Activated CD4-positive, CD25-positive, alpha-beta regulatory T cell treated with anti-CD3 and anti-CD28 coated beads, Interleukin-2, amount 50 U/mL, for 16 hours (primary cell): ENCODE data around the gene NTHL1.
"Not testable (repeated sequence)": the region's sequence is repeated elsewhere in the genome, so short reads cannot be mapped to it uniquely, and the experiment has no call there.

Experiments
- DNase-seq: peaks from one replicate; pipeline ENCODE4 v3.0.0-alpha.2; 2020; ENCODE audit warnings: low read depth, low spot score

Gene NTHL1

GRCh38 chr16:2028620-2029220 is 18.9 kb downstream of the NTHL1 start:
- no peak for DNase-seq

- no peak for DNase-seq
Observed at GRCh38 chr16:2028146-2028545, 19.5 kb downstream of the NTHL1 start.

GRCh38 chr16:2027024-2028010 is 20.3 kb downstream of the NTHL1 start:
- no peak for DNase-seq

- no peak for DNase-seq
Observed at GRCh38 chr16:2026461-2027023, 21.1 kb downstream of the NTHL1 start, which contains the start of gene NHERF2. NHERF2 (plus strand) TSS chr16:2026902; CDS start chr16:2027006, 104 bp downstream.

- DNase-seq: no peak
Observed at GRCh38 chr16:2025878-2026460, 21.7 kb downstream of the NTHL1 start.

- DNase-seq: no peak
Observed at GRCh38 chr16:2025251-2025650, 22.4 kb downstream of the NTHL1 start.

- no peak for DNase-seq
Observed at GRCh38 chr16:2024032-2024420, 23.6 kb downstream of the NTHL1 start.

GRCh38 chr16:2023092-2024031 is 24.3 kb downstream of the NTHL1 start:
- peak; percentile 93 for DNase-seq

GRCh38 chr16:2022723-2023091 is 24.9 kb downstream of the NTHL1 start:
- no peak for DNase-seq

- DNase-seq: no peak
Observed at GRCh38 chr16:2019921-2020831, 27.5 kb downstream of the NTHL1 start.

- no peak for DNase-seq
Observed at GRCh38 chr16:2019518-2019920, 28.1 kb downstream of the NTHL1 start, which contains the start of gene NPW. NPW (plus strand) TSS chr16:2019785.

- no peak for DNase-seq
Observed at GRCh38 chr16:2016407-2016922, 31.2 kb downstream of the NTHL1 start.

GRCh38 chr16:2015947-2016208 is 31.8 kb downstream of the NTHL1 start:
- no peak for DNase-seq

- no peak for DNase-seq
Observed at GRCh38 chr16:2015117-2015946, 32.3 kb downstream of the NTHL1 start.

- no peak for DNase-seq
Observed at GRCh38 chr16:2013527-2013926, 34.1 kb downstream of the NTHL1 start.

GRCh38 chr16:2011726-2012125 is 35.9 kb downstream of the NTHL1 start:
- not testable (repeated sequence) for DNase-seq

GRCh38 chr16:2009791-2010510 is 37.7 kb downstream of the NTHL1 start, which contains the start of gene ZNF598:
ZNF598 (minus strand) TSS chr16:2009821.
- DNase-seq: peak; percentile 57

GRCh38 chr16:2009164-2009711 is 38.4 kb downstream of the NTHL1 start:
- DNase-seq: no peak
